WTC11 (cell line): ENCODE data around the gene VEGFA. TPM values are rescaled to one million over a fixed set of nuclear protein-coding genes. Genes with fewer than 3 reads are reported as not detected.

Source experiments
- ATAC-seq: fragments of 200-7000 bp; cut with Tn5 transposase; 2 replicates; pipeline ENCODE4 v1.10.0; 2021; ENCODE audit warnings: mild to moderate bottlenecking, moderate library complexity
- CTCF ChIA-PET: fragments of 300-600 bp; sonication (Branson Sonifier 250); formaldehyde crosslinking; loops from one replicate; lab custom pipeline; 2021; ENCODE audit warnings: antibody characterized with exemption; lab: Charles Lee
- POLR2A ChIA-PET: fragments of 350-600 bp; sonication (Branson Sonifier 250); formaldehyde crosslinking; loops from one replicate; lab custom pipeline; 2021; ENCODE audit warnings: antibody characterized with exemption; lab: Charles Lee
- DNase-seq: peaks from one replicate; pipeline ENCODE4 v3.0.0; 2021; ENCODE audit warnings: low spot score
- H3K27ac Mint-ChIP-seq: 2 replicates; pipeline ENCODE4 v1.8.0; 2021; ENCODE audit warnings: mixed read lengths
- H3K27me3 Mint-ChIP-seq: 2 replicates; pipeline ENCODE4 v1.8.0; 2021; ENCODE audit warnings: low read depth, mild to moderate bottlenecking, moderate library complexity, mixed read lengths
- H3K36me3 Mint-ChIP-seq: 2 replicates; pipeline ENCODE4 v1.8.0; 2021; ENCODE audit warnings: mixed read lengths
- H3K4me1 Mint-ChIP-seq: 2 replicates; pipeline ENCODE4 v1.8.0; 2022; ENCODE audit warnings: mixed read lengths
- H3K4me3 Mint-ChIP-seq: 2 replicates; pipeline ENCODE4 v1.8.0; 2021; ENCODE audit warnings: mild to moderate bottlenecking, moderate library complexity, mixed read lengths
- H3K9me3 Mint-ChIP-seq: 2 replicates; pipeline ENCODE4 v1.8.0; 2021; ENCODE audit warnings: mixed read lengths
- CTCF ChIP-seq: fragments of 200-600 bp; IDR thresholded peaks from 2 replicates; pipeline ENCODE4 v1.8.0; 2022; ENCODE audit warnings: antibody characterized with exemption
- E2F1 ChIP-seq: sonication (generic); formaldehyde crosslinking; IDR thresholded peaks from 2 replicates; pipeline ENCODE4 v1.8.0; 2022; ENCODE audit warnings: mild to moderate bottlenecking, missing genetic modification reagents
- GABPB1 ChIP-seq: sonication (generic); formaldehyde crosslinking; IDR thresholded peaks from 2 replicates; pipeline ENCODE4 v1.8.1; 2023; ENCODE audit warnings: mild to moderate bottlenecking, missing genetic modification reagents
- HMGXB4 ChIP-seq: sonication (generic); formaldehyde crosslinking; IDR thresholded peaks from 2 replicates; pipeline ENCODE4 v1.8.1; 2023; ENCODE audit warnings: mild to moderate bottlenecking, moderate library complexity, missing genetic modification reagents
- IRF2 ChIP-seq: sonication (generic); formaldehyde crosslinking; IDR thresholded peaks from 2 replicates; pipeline ENCODE4 v1.8.0; 2022; ENCODE audit warnings: low read depth, missing genetic modification reagents, borderline replicate concordance
- MLX ChIP-seq: sonication (generic); formaldehyde crosslinking; IDR thresholded peaks from 2 replicates; pipeline ENCODE4 v1.8.1; 2023; ENCODE audit warnings: mild to moderate bottlenecking, missing genetic modification reagents, moderate library complexity
- NFYB ChIP-seq: sonication (generic); formaldehyde crosslinking; conservative IDR thresholded peaks from 2 replicates; pipeline ENCODE4 v1.8.0; 2022; ENCODE audit warnings: low read depth, missing genetic modification reagents
- NR3C1 ChIP-seq: sonication (generic); formaldehyde crosslinking; conservative IDR thresholded peaks from 2 replicates; pipeline ENCODE4 v1.8.1; 2023; ENCODE audit warnings: low read depth, mild to moderate bottlenecking, missing genetic modification reagents
- SMAD4 ChIP-seq: sonication (generic); formaldehyde crosslinking; IDR thresholded peaks from 2 replicates; pipeline ENCODE4 v1.8.0; 2022; ENCODE audit warnings: mild to moderate bottlenecking, missing genetic modification reagents
- SP1 ChIP-seq: sonication (generic); formaldehyde crosslinking; conservative IDR thresholded peaks from 2 replicates; pipeline ENCODE4 v1.8.1; 2022; ENCODE audit warnings: missing genetic modification reagents
- TEAD1 ChIP-seq: sonication (generic); formaldehyde crosslinking; IDR thresholded peaks from 2 replicates; pipeline ENCODE4 v1.8.0; 2022; ENCODE audit warnings: mild to moderate bottlenecking, missing genetic modification reagents
- ZBTB21 ChIP-seq: sonication (generic); formaldehyde crosslinking; IDR thresholded peaks from 2 replicates; pipeline ENCODE4 v1.8.1; 2023; ENCODE audit warnings: mild to moderate bottlenecking, missing genetic modification reagents, borderline replicate concordance
- ZNF281 ChIP-seq: sonication (generic); formaldehyde crosslinking; IDR thresholded peaks from 2 replicates; pipeline ENCODE4 v1.8.0; 2023; ENCODE audit warnings: mild to moderate bottlenecking, missing genetic modification reagents
- ZSCAN18 ChIP-seq: fragments of 250-450 bp; sonication (Bioruptor Pico); IDR thresholded peaks from 2 replicates; pipeline ENCODE4 v2.1.2; 2022; ENCODE audit warnings: mild to moderate bottlenecking, moderate library complexity
- total RNA-seq: library from RNA; stranded (reverse); gene quantifications from 3 replicates; pipeline ENCODE4 v1.2.3, GENCODE V29; 2021

The VEGFA gene
- total RNA-seq, 1 experiment from 2014 or later = 43.8 TPM

GRCh38 chr6:43773980-43774775, 4.2 kb downstream of the VEGFA start:
- CTCF ChIA-PET = interaction anchor here (0.5 to 3.4 kb wide), 55 partner anchors 8 to 570 kb away, joined by 3 to 56 read pairs (median 3); partner anchors contain the start of gene GTPBP2
- ATAC-seq (no peak), DNase-seq (peak; percentile 9)
- TF ChIP-seq E2F1 (no peak), ZBTB21 (CRISPR knock-in tag) (no peak), NFYB (CRISPR knock-in tag) (no peak)
- peak overlapping the region; percentile 43 for H3K4me3 Mint-ChIP-seq
- H3K4me1 Mint-ChIP-seq = peaks cover 36% of the 10 kb centered on the region
- POLR2A ChIA-PET = interaction anchor here (0.6 to 1.4 kb wide), 2 partner anchors 13 to 106 kb away, joined by 3 to 7 read pairs; no protein-coding TSS in a partner anchor
- H3K36me3 Mint-ChIP-seq = peaks cover 26% of the 10 kb centered on the region
- H3K27me3 Mint-ChIP-seq = peaks cover 2% of the 10 kb centered on the region; the same call in 1 of the 2 replicates
- no peaks in the 10 kb centered on the region for H3K9me3 Mint-ChIP-seq
- H3K27ac Mint-ChIP-seq = peak overlapping the region; percentile 82

- peaks cover 30% of the 10 kb centered on the region for H3K36me3 Mint-ChIP-seq
- no peaks in the 10 kb centered on the region for H3K9me3 Mint-ChIP-seq
- H3K27me3 Mint-ChIP-seq = peaks cover 2% of the 10 kb centered on the region; the same call in 1 of the 2 replicates
- peaks cover 33% of the 10 kb centered on the region for H3K4me1 Mint-ChIP-seq
- CTCF ChIA-PET = interaction anchor here (0.5 to 3.4 kb wide), 55 partner anchors 9 to 569 kb away, joined by 3 to 56 read pairs (median 3); partner anchors contain the start of gene GTPBP2
- H3K4me3 Mint-ChIP-seq = peak overlapping the region; percentile 48
- DNase-seq (peak; percentile 85), ATAC-seq (peak; percentile 46)
- POLR2A ChIA-PET = interaction anchor here (0.6 to 1.4 kb wide), 3 partner anchors 11 to 107 kb away, joined by 3 to 7 read pairs (median 3); no protein-coding TSS in a partner anchor
- no peak for TF ChIP-seq SMAD4 (CRISPR knock-in tag)
- TF ChIP-seq HMGXB4 (CRISPR knock-in tag) = no peak; the same call in 1 of the 2 replicates
- TF ChIP-seq E2F1 = no peak
- peak; percentile 50; the same call in 1 of the 2 replicates for TF ChIP-seq SP1 (CRISPR knock-in tag)
- no peak for TF ChIP-seq IRF2 (CRISPR knock-in tag)
- peak; percentile 82 for TF ChIP-seq CTCF
- no peak for TF ChIP-seq NR3C1 (CRISPR knock-in tag)
- no peak for TF ChIP-seq ZSCAN18 (CRISPR knock-in tag)
- TF ChIP-seq ZNF281 = no peak
- TF ChIP-seq GABPB1 (CRISPR knock-in tag) = 0 out of 2 replicates have a peak, but pooled peaks have one; percentile 21
- no peak for TF ChIP-seq MLX
- TF ChIP-seq TEAD1 (CRISPR knock-in tag) = peak; percentile 62; the same call in 1 of the 2 replicates
- TF ChIP-seq, all 79 proteins: peak for 4
- H3K27ac Mint-ChIP-seq = peak overlapping the region; percentile 82
These were observed 4.9 kb downstream of the VEGFA start for GRCh38 chr6:43774776-43775534.
